ENCODE results near the gene TRIO.

Gene TRIO

GRCh38 chr5:14138608-14139540 lies 4.3 kb upstream of the TRIO start:
- TF ChIP-seq SIN3A (IDR thresholded peaks at IDR 0.05; ENCODE audit: borderline replicate concordance, insufficient read depth, low read length) (no peak), TAF1 (IDR thresholded peaks at IDR 0.05; ENCODE audit: borderline replicate concordance, insufficient read depth, low read length) (no peak), FOXP2 (optimal IDR thresholded peaks at IDR 0.05; ENCODE audit: borderline replicate concordance, extremely low read depth, extremely low read length, insufficient read depth) (no peak), POLR2AphosphoS5 (IDR thresholded peaks at IDR 0.05; ENCODE audit: low read depth, low read length) (no peak), REST (IDR thresholded peaks at IDR 0.05; ENCODE audit: insufficient read depth in 1 of 2, low read depth in 2 of 2, low read length in 2 of 2) (no peak)

GRCh38 chr5:14141764-14142163 lies 1.4 kb upstream of the TRIO start:
- TF ChIP-seq SIN3A (IDR thresholded peaks at IDR 0.05; ENCODE audit: borderline replicate concordance, insufficient read depth, low read length) (no peak), TAF1 (IDR thresholded peaks at IDR 0.05; ENCODE audit: borderline replicate concordance, insufficient read depth, low read length) (no peak), REST (IDR thresholded peaks at IDR 0.05; ENCODE audit: insufficient read depth in 1 of 2, low read depth in 2 of 2, low read length in 2 of 2) (no peak), POLR2AphosphoS5 (IDR thresholded peaks at IDR 0.05; ENCODE audit: low read depth, low read length) (no peak), FOXP2 (optimal IDR thresholded peaks at IDR 0.05; ENCODE audit: borderline replicate concordance, extremely low read depth, extremely low read length, insufficient read depth) (no peak)

GRCh38 chr5:14142202-14142826 lies 828 bp upstream of the TRIO start:
- no peak for TF ChIP-seq FOXP2 (optimal IDR thresholded peaks at IDR 0.05; ENCODE audit: borderline replicate concordance, extremely low read depth, extremely low read length, insufficient read depth)
- no peak for TF ChIP-seq REST (IDR thresholded peaks at IDR 0.05; ENCODE audit: insufficient read depth in 1 of 2, low read depth in 2 of 2, low read length in 2 of 2)
- TF ChIP-seq TAF1 (IDR thresholded peaks at IDR 0.05; ENCODE audit: borderline replicate concordance, insufficient read depth, low read length): no peak
- no peak for TF ChIP-seq SIN3A (IDR thresholded peaks at IDR 0.05; ENCODE audit: borderline replicate concordance, insufficient read depth, low read length)
- no peak for TF ChIP-seq POLR2AphosphoS5 (IDR thresholded peaks at IDR 0.05; ENCODE audit: low read depth, low read length)

GRCh38 chr5:14143546-14143840 lies 351 bp downstream of the TRIO start:
- no peak for TF ChIP-seq TAF1 (IDR thresholded peaks at IDR 0.05; ENCODE audit: borderline replicate concordance, insufficient read depth, low read length)
- TF ChIP-seq REST (IDR thresholded peaks at IDR 0.05; ENCODE audit: insufficient read depth in 1 of 2, low read depth in 2 of 2, low read length in 2 of 2): no peak
- no peak for TF ChIP-seq POLR2AphosphoS5 (IDR thresholded peaks at IDR 0.05; ENCODE audit: low read depth, low read length)

Data from PFSK-1 (cell line).